Left ventricle myocardium inferior (tissue), 1 donor: ENCODE data around the gene SEMA6A. TPM values are rescaled to one million over a fixed set of nuclear protein-coding genes. Genes with fewer than 3 reads are reported as not detected.

Experiments
- DNase-seq: peaks from one replicate; pipeline ENCODE4 v3.0.0-alpha.2; 2020
- H3K27ac ChIP-seq: fragments of 200-600 bp; replicated peaks from 2 replicates; pipeline ENCODE4 v1.8.0; 2021
- H3K27me3 ChIP-seq: fragments of 200-600 bp; 2 replicates; pipeline ENCODE4 v1.8.0; 2021; ENCODE audit warnings: low read depth
- H3K36me3 ChIP-seq: fragments of 200-600 bp; 2 replicates; pipeline ENCODE4 v1.8.0; 2021
- H3K4me1 ChIP-seq: fragments of 200-600 bp; 2 replicates; pipeline ENCODE4 v1.8.0; 2021
- H3K4me3 ChIP-seq: fragments of 200-600 bp; 2 replicates; pipeline ENCODE4 v1.8.0; 2021; ENCODE audit warnings: mild to moderate bottlenecking, moderate library complexity
- H3K9me3 ChIP-seq: fragments of 200-600 bp; replicated peaks from 2 replicates; pipeline ENCODE4 v1.8.0; 2021
- intact Hi-C: fragments of 100-400 bp; cut with micrococcal nuclease; formaldehyde crosslinking; loops from one replicate; pipeline ENCODE4 v1.11.0; 2022
- long read RNA-seq: library from polyadenylated mRNA; unstranded; transcript quantifications from one replicate; pipeline ENCODE4 v2.0.0, GENCODE V29; 2021
- total RNA-seq: library from RNA; stranded (reverse); fragmentation: NEBNext Ultra II Directional; extraction: Animal tissue kit (Norgen Biotek cat#: 25700); gene quantifications from one replicate; pipeline ENCODE4 v1.2.1, GENCODE V29; 2021
- TF ChIP-seq, protein P1 (sequence below): fragments of 200-600 bp; IDR thresholded peaks from 2 replicates; pipeline ENCODE4 v1.8.0; 2021; ENCODE audit warnings: antibody characterized with exemption, mild to moderate bottlenecking, borderline replicate concordance
- donor health status: DM: no; HTN: yes; CAD: no; lungs with severe emphysema.

SEMA6A gene, protein sequence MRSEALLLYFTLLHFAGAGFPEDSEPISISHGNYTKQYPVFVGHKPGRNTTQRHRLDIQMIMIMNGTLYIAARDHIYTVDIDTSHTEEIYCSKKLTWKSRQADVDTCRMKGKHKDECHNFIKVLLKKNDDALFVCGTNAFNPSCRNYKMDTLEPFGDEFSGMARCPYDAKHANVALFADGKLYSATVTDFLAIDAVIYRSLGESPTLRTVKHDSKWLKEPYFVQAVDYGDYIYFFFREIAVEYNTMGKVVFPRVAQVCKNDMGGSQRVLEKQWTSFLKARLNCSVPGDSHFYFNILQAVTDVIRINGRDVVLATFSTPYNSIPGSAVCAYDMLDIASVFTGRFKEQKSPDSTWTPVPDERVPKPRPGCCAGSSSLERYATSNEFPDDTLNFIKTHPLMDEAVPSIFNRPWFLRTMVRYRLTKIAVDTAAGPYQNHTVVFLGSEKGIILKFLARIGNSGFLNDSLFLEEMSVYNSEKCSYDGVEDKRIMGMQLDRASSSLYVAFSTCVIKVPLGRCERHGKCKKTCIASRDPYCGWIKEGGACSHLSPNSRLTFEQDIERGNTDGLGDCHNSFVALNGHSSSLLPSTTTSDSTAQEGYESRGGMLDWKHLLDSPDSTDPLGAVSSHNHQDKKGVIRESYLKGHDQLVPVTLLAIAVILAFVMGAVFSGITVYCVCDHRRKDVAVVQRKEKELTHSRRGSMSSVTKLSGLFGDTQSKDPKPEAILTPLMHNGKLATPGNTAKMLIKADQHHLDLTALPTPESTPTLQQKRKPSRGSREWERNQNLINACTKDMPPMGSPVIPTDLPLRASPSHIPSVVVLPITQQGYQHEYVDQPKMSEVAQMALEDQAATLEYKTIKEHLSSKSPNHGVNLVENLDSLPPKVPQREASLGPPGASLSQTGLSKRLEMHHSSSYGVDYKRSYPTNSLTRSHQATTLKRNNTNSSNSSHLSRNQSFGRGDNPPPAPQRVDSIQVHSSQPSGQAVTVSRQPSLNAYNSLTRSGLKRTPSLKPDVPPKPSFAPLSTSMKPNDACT
- 6.3 TPM for total RNA-seq
- long read RNA-seq, partial matches to known transcripts = 0 of 3 reads
- long read RNA-seq, other reads (novel, unspliced or antisense) = 3 of 3 reads

DNA sequence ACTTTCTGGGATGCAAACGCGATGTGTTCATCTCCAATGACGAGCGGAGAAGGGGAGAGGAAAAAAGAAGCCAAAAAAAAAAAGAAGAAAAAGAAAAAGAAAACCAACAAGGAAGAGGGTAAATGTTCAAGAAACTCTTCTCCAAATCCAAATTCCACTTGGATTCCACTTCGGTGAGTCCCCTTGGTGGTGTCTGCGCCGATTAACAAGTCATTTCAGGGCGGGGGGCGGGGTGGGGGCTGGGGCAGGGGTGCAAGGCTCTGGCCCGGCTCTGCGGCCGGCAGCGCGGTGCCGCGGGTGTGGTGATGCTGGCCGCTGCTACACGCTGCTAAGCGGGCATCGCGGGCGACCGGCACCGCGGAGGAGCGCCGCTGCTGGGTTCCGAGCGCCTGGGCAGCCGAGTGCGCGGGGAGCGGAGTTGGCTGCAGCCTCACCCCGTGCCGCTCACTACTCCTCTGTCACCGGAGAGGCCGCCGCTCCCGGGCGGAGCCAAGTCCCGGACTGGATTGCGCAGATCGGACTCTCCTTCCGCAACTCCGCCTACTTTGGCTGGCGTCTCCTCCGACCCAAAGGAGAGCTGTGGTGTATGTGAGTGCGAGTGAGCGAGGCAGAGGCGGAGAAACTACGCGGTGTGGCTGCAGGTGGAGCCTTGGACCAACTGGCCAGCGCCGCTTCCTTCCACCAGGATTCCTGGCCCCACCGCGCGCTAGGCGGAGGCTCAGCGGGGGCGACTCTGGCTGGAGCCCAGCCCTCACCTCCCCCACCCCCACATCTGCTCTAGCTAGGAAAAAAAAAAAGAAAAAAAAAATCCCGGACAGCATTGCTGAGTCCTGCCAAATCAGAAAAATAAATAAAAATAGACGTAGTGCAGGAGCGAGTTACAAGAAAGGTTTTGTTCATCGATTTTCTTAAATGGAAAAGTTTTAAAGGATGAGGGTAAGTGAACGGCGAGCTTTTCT lies at the start of gene SEMA6A:
Gene SEMA6A (minus strand): TSS at position 457 of the 959 bp plus-strand sequence. CDS start 69,879 bp downstream, outside the sequence.
- H3K9me3 ChIP-seq = no peaks in the 10 kb centered on the region
- H3K4me3 ChIP-seq = peak within 1 kb of the TSS; percentile 79
- H3K4me1 ChIP-seq = peaks cover 52% of the 10 kb centered on the region
- H3K27me3 ChIP-seq = peaks cover 42% of the 10 kb centered on the region
- peak; percentile 92 for DNase-seq
- peak within 1 kb of the TSS; percentile 83 for H3K27ac ChIP-seq
- intact Hi-C loops = loop anchor here (5.0 kb wide), 1 partner anchor 373 kb away; no protein-coding TSS in a partner anchor
- H3K36me3 ChIP-seq = no peaks in the 10 kb centered on the region
- TF ChIP-seq, protein P1, sequence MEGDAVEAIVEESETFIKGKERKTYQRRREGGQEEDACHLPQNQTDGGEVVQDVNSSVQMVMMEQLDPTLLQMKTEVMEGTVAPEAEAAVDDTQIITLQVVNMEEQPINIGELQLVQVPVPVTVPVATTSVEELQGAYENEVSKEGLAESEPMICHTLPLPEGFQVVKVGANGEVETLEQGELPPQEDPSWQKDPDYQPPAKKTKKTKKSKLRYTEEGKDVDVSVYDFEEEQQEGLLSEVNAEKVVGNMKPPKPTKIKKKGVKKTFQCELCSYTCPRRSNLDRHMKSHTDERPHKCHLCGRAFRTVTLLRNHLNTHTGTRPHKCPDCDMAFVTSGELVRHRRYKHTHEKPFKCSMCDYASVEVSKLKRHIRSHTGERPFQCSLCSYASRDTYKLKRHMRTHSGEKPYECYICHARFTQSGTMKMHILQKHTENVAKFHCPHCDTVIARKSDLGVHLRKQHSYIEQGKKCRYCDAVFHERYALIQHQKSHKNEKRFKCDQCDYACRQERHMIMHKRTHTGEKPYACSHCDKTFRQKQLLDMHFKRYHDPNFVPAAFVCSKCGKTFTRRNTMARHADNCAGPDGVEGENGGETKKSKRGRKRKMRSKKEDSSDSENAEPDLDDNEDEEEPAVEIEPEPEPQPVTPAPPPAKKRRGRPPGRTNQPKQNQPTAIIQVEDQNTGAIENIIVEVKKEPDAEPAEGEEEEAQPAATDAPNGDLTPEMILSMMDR = no peak

DNA sequence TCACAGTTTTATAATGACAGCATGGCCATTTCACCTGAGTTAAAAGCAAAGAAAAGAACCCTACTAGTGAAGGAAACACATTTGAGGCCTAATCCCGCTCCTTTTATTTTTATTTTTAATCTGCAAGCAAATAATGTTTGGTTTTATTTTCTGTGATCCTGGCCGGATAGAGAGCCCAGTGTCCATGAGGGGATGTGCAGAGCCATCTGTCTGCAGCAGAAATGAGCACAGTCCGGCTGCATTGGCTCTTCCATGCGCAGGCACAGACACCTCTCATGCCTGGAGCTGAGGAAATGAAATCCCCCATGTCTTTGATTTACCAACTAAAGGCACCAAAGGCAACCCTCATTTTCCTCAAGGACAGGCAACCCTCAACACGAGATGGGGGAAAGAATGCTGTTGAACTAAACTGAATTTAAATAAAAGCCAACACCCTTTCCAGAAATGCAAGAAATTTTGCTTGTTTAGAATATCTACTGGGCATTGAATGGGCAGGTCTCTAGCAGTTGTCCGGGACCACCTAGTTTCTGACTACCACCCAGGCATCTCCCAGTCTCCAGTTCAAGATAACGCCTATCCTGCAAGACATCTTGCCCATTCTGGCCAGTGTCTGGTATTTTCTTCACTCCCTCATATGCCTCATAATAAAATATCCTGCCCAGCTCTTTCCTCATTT lies 47.9 kb upstream of the SEMA6A start:
- no peak for DNase-seq
- intact Hi-C loops = no loop called here
- Histone ChIP-seq H3K27me3 (no peaks in the 10 kb centered on the region), H3K9me3 (no peaks in the 10 kb centered on the region), H3K4me1 (peaks cover 17% of the 10 kb centered on the region), H3K36me3 (no peaks in the 10 kb centered on the region), H3K27ac (no peak overlapping the region), H3K4me3 (no peak overlapping the region)
- TF ChIP-seq, protein P1 = no peak

DNA sequence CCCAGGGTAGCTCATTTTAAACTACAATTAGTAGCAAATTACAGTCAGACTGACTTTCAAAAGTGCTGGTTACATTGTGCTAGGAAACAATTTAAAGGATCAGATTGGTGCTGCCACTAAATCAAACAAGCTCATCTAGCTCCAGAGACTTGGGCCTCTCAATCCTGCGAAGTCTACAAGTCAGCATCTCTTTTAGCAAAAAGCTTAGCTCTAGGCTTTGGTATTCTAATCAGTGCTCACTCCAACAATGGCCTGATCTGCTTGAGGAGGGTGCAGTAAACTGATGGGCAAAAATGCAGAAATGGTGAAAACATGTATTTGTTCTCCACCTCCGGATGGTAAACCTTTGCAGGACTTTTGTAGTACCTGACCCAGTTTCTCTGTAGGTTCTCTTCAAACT lies 47.0 kb upstream of the SEMA6A start:
- peaks cover 12% of the 10 kb centered on the region for H3K4me1 ChIP-seq
- TF ChIP-seq, protein P1 = no peak
- H3K27me3 ChIP-seq = no peaks in the 10 kb centered on the region
- no peak overlapping the region for H3K4me3 ChIP-seq
- intact Hi-C loops = no loop called here
- H3K27ac ChIP-seq = no peak overlapping the region
- H3K36me3 ChIP-seq = no peaks in the 10 kb centered on the region
- no peaks in the 10 kb centered on the region for H3K9me3 ChIP-seq
- DNase-seq = no peak

DNA sequence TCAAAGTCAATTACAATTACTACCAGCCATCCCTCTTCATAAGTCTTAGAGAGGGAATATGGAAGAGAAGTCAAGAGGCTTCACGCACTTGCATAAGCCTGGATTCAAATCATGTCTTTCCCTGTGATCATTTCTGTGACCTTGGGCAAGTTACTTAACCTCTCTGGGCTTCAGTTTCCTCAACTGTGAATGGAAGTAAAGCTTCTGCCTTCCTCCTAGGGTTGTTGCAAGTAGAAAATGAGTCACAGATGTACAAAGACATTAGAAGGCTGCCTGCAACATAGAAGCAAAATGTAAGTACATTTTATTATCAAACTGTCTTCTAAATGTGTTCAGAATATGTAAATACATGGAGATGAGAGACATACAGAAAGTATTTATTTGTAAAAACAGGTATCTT lies 42.3 kb upstream of the SEMA6A start:
- Histone ChIP-seq H3K27ac (no peak overlapping the region), H3K9me3 (no peaks in the 10 kb centered on the region), H3K36me3 (no peaks in the 10 kb centered on the region), H3K4me1 (peaks cover 6% of the 10 kb centered on the region), H3K4me3 (no peak overlapping the region), H3K27me3 (no peaks in the 10 kb centered on the region)
- TF ChIP-seq, protein P1 = no peak
- no peak for DNase-seq
- intact Hi-C loops = no loop called here
